Activated CD8-positive, alpha-beta memory T cell treated with anti-CD3 and anti-CD28 coated beads, Interleukin-2, amount 50 U/mL, for 48 hours (primary cell): Measurements from ENCODE around the gene PRM3.
A peak's percentile ranks its signal among the peaks of the same experiment; 100 is the strongest.

ENCODE experiments used
- DNase-seq: peaks from one replicate; pipeline ENCODE4 v3.0.0-alpha.2; 2020

PRM3 gene

GRCh38 chr16:11242658-11243057 is 30.8 kb downstream of the PRM3 start:
- no peak for DNase-seq

GRCh38 chr16:11241480-11242204 is 31.8 kb downstream of the PRM3 start:
- no peak for DNase-seq

GRCh38 chr16:11240636-11241473 is 32.6 kb downstream of the PRM3 start:
- DNase-seq, result no peak

DNA sequence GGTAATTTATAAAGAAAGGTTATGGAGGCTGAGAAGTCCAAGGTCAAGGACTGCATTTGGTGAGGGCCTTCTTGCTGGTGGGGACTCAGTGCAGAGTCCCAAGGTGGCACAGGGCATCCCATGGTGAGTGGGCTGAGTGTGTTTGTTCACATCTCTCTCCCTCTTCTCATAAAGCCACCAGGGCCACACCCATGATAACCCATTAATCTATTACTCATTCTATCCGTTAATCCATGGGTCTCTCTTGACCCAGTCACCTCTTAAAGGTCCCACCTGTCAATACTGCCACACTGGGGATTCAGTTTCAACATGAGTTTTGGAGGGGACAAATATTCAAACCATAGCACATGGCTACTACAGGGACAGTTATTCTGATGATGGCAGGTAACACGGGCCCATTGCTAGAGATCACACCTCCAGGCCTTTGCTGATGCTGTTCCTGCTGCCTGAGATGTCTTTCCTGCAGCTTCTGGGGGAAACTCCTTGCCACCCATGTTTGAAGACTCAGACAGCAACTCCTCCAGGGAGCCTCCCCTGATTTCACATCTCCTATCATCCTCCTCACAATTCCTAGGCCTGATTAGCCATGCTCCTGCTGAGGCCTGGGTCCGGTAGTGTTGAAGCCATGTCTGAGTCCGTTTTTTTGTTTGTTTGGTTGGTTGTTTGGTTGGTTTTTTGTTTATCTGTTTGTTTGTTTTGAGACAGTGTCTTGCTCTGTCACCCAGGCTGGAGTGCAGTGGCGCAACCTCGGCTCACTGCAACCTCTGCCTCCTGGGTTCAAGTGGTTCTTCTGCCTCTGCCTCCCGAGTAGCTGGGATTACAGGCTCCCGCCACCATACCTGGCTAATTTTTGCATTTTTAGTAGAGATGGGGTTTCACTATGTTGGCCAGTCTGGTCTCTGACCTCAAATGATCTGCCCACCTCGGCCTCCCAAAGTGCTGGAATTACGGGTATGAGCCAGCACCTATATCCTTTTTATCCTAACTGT is 33.5 kb downstream of the PRM3 start:
- DNase-seq, result no peak

DNA sequence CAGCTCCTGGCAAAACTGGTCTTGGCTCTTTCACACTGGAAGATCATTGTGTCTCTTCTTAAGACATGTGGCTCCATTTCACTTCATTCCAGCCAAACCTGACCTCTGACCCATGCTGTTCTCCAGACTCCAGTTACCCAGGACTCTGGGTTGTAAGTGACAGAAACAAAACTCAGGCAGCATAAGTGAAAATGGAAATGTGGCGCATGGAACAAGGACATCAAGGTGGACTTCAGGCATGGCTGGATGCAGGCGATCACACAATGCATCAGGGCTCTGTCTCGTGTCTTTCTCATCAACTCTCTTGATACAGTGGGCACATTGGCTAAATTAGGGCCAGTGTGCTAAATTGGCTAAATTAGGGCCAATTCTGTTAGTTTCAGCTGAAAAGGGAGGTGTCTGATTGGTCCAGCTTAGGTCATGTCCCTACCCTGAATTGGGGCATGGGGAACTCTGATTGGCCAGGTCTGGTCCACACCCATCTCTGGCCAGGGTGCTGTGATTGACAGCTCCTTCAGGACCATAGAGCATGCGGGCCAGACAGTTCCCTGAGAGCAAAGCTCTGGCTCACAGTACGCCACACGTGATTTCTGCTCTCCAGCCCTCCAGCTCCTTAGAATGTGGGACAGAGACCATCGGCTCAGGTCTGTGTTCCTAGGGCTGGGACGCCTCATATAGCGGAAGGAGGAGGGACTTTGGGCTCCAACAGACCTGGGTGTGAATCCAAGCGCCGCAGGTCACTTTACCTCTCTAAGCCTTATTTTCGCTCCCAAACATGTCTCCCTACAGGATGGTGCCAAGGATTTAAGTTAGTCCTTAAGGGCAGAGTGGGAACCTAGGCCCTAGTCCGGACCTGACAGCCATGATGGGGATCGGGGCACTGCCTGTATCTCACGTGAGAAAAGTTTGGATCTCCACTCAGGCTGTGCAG is 34.9 kb downstream of the PRM3 start:
- no peak for DNase-seq

- peak; percentile 57 for DNase-seq
Observed at GRCh38 chr16:11236461-11237254, 36.8 kb downstream of the PRM3 start.

DNA sequence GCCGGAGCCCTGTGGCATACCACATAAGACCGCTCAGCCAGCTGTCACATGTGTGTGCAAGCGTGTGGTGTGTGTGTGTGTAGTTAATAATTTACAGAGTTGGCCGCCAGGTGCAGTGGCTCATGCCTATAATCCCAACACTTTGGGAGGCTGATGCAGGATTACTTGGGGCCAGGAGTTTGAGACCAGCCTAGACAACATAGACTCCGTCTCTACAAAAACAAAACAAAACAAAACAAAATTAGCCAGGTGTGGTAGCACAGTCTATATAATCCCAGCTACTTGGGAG is 37.8 kb downstream of the PRM3 start:
- no peak for DNase-seq

DNA sequence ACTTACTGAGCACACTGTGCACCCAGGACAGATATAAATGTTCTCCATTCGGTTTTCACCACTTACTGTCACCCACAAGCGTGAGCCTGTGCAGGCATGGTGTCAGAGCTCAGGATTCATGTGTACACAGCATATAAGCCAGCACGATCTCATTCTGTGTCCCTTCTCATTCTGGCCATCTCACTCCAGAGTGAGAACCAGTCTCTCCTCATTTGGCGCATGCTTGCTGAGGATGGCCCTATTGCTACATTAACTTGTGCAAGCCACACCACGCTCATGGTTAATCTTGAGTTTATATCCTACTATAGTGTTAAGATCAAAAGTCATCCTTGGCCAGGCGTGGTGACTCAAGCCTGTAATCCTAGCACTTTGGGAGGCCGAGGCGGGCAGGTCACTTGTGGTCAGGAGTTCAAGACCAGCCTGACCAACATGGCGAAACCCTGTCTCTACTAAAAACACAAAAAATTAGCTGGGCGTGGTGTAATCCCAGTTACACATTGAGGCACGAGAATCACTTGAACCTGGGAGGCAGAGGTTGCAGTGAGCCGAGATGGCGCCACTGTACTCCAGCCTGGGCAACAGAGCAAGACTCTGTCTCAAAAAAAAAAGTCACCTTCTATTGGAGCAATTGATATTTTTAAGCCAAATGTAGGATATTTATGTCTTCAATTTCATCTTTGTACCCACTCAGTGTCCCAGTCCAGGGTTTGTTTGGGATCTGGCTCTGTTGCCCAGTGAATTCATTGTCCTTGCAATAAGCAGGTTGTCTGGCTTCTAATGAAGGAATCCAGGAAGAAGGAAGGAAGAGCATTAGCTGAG is 38.3 kb downstream of the PRM3 start:
- peak; percentile 60 for DNase-seq

DNA sequence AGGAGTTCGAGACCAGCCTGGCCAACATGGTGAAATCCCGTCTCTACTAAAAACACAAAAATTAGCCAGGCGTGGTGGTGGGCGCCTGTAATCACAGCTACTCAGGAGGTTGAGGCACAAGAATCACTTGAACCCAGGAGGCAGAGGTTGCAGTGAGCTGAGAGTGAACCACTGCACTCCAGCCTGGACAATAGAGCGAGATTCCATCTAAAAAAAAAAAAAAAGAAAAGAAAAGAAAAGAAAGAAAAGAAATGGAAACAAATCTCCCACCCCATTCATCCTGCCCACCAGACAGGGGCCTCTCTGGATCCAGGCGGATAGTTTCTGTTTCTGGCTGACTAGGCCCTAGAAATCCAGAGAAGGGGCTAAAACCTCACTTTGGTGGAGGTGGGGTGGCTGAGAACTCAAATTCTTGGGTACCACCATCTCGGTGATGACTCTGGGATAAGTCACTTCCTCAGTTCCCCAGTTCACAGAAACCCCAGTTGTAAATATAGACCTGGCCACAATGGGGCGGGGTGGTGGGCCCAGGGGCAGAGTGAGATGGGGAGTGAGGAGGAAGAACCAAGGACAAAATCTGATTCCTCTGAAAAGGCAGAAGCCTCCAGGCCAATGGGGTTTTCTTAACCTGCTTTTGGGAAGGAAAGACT is 39.6 kb downstream of the PRM3 start:
- DNase-seq, result peak; percentile 85

GRCh38 chr16:11232852-11233726 is 40.3 kb downstream of the PRM3 start:
- DNase-seq, result peak; percentile 95

DNA sequence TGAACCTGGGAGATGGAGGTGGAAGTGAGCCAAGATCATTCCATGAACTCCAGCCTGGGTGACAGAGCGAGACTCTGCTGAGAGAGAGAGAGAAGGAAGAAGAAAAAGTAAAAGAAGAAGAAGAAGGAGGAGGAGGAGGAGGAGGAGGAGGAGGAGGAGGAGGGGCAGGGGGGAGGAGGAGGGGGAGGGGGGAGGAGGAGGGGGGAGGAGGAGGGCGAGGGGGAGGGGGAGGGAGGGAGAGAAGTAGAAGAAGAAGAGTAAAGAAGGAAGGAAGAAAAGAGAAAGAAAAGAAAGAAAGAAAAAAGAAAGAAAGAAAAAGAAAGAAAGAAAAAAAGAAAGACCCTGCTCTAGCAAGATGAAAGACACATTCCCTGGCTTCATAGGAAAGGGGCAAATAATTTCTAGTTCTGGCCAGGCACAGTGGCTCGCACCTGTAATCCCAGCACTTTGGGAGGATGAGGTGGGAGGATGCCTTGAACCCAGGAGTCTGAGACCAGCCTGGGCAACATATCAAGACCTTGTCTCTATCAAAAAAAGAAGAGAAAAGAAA is 41.1 kb downstream of the PRM3 start:
- no peak for DNase-seq

DNA sequence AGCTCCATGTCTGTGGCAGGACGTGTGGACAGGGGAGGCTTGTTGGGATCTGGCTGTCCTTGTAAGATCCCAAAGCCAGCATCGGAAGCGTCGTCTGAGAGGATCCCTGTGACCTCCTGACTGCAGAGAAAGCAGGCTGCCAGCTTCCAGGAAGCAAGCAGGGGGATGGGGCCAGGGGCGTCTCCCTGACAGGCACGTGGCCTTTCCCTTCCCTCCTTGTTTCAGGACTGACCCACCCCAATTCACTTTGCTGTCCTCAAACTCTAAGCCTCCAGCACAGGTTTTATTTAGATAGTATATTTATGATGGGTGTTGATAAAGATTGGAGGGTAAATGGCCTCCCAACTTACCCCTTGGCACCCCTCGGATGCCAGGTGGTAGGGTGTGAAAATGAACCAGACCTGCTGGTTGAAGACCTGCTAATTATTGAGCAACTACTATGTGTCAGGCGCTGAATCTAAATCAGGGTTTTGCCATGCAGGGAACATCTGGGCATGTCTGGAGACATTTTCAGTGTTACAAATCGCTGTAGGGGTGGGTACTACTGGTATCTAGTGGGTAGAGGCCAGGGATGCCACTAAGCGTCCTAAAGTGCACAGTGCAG is 42.0 kb downstream of the PRM3 start:
- DNase-seq, result peak; percentile 55

DNA sequence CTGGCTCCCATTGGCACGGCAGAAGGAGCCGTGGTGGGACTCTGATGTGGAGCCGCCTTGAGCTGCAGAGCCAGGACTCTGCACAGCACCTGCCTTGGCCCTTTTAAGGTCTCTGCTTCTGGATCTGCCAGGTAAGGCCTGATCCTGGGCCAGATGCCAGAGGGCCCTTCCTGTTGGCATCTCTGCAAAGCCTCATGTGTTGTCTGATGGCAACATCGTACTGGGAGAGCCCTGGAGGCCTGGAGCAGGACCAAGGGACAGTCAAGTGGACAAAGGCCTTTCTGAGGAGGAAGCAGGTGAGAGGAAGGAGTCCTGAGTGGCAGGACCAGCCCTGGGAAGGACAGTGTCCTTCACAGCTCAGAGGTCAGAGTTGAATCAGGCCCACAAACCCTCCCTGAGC is 43.5 kb downstream of the PRM3 start:
- DNase-seq, result no peak

DNA sequence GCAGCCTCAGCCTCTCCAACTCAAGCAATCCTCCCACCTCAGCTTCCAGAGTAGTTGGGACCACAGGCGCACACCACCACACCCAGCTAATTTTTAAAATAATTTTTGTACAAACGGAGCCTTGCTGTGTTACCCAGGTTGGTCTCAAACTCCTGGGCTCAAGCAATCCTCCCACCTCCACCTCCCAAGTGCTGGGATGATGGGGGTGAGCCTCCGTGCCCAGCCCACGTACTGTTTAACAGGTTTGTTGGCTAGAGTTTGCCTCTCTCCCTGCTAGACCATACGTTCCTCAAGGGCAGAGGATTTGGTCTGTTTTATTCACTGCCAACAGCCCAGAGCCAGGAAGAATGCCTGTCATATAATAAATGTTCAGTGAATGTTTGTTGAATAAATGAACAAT is 44.0 kb downstream of the PRM3 start:
- DNase-seq, result no peak

DNA sequence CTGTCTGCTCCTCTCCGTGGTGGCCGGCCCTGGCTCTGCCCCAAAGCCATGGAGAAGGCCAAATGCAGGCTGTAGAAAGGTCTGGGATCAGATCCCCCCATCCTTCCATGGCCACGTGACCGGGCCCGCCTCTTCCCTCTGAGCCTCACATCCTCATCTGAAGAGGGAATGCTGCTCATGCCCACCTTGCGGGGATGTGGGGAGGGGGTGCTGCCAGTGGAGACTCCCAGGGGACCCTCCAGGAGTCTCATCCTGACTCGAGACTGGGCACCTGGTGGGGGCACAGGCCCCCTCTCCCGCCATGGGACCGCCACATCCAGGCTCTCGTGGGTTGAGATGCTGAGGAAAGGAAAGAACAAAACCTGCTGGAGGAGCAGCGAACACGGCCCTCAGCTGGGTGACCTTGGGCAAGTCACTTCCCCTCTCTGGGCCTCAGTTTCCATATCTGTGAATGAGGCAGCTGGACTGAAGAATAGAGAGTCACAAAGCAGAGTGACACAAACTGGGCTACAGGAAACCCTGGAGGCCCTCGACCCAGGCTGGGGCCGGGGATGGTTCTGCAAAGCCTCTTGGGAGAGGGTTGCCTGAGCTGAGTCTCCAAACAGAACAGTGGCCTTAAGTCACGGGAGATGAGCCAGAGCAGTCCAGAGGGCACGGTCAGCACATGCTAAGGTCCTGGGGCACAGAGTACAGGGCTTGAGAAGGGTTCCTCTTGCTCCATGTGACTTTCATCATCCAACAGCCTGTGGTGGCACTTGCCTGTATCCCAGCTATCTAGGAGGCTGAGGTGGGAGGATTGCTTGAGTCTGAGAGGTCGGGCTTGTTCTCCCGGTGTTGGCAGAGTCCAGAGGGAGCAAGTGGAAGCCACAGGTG is 47.5 kb downstream of the PRM3 start:
- no peak for DNase-seq

- DNase-seq, result peak; percentile 89
Observed at GRCh38 chr16:11224894-11225676, 48.3 kb downstream of the PRM3 start.
